GM19324 (cell line): ENCODE measurements around the gene RAB20.
"Not testable (repeated sequence)": the region's sequence is repeated elsewhere in the genome, so short reads cannot be mapped to it uniquely, and the experiment has no call there.

Experiments
- ATAC-seq: cut with Tn5 transposase; IDR thresholded peaks from one replicate; pipeline ENCODE4 v1.9.1; 2021; ENCODE audit warnings: mild to moderate bottlenecking, moderate library complexity; ENCODE audit not compliant: unreplicated experiment, low FRiP score

Gene RAB20

DNA sequence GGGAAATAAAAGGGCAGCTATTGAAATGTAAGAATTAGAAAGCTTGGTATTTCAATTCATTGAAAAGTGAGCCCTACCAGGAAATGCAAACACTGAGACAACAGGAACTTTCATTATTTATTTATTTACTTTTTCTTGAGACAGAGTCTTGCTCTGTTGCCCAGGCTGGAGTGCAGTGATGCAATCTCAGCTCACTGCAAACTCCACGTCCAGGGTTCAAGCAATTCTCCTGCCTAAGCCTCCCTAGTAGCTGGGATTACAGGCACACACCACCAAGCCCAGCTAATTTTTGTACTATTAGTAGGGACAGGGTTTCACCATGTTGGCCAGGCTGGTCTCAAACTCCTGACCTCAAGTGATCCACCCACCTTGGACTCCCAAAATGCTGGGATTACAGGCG, 29.3 kb downstream of the RAB20 start:
- not testable (repeated sequence) for ATAC-seq

DNA sequence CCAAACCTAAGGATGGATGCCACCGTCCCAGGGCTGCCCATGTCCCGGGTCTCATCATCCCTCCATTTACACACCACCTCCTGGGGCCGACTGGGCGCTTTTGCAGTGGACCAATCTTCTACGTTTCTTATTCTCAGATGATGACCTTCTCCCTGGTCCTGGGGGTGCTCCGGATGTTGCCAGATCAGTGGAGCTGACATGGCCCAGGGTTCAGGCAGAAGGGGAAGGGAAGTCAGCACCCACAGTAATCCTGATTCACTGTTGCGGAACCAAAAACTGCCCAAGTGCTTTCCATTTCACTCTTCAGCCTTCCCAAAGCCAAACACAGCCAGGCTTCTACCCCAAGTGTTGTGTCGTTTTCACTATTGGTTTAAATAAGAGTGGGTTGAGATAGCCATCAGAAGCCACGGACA, 29.8 kb downstream of the RAB20 start:
- peak; percentile 64 for ATAC-seq

DNA sequence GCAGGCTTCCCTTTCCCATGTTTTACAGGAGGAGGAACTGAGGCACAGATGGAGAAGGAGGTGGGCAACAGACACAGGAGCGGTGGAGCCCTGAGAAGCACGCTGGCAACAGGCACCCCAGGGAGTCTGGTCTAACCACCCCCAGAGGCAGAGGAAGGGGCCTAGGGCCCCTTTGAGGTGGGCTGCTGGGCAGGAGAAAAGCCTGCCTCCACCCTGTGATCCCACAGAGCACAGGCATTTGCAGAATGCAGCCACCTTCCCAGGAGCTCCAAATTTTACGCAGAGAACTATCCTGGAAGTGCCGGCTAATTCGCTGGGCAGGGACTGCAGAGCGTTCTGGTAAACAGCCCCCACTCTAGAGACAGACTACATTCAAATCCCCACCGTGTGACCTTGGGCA, 30.4 kb downstream of the RAB20 start:
- ATAC-seq = no peak

- no peak for ATAC-seq
Measured at GRCh38 chr13:110529522-110530311, 31.8 kb downstream of the RAB20 start.

DNA sequence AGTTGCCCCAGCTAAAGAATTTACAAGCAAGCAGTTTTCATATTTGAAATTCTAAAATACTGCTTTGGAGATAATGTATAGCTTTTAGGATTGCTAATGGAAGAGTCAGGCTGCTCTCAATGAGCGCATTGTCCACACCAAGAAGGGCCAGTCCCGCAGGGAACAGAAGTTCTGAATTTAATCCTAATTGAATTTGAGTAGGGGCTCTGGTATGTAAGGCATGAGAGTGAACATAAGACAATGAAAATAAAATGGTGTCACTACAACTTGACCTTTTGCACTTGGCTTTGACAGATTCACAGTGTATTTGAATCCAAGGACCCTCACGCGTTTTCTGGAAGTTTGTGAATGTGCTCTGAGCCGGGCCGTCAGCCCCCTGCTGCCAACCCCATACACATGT, 32.6 kb downstream of the RAB20 start:
- no peak for ATAC-seq

GRCh38 chr13:110528371-110528770, 33.2 kb downstream of the RAB20 start:
- no peak for ATAC-seq

DNA sequence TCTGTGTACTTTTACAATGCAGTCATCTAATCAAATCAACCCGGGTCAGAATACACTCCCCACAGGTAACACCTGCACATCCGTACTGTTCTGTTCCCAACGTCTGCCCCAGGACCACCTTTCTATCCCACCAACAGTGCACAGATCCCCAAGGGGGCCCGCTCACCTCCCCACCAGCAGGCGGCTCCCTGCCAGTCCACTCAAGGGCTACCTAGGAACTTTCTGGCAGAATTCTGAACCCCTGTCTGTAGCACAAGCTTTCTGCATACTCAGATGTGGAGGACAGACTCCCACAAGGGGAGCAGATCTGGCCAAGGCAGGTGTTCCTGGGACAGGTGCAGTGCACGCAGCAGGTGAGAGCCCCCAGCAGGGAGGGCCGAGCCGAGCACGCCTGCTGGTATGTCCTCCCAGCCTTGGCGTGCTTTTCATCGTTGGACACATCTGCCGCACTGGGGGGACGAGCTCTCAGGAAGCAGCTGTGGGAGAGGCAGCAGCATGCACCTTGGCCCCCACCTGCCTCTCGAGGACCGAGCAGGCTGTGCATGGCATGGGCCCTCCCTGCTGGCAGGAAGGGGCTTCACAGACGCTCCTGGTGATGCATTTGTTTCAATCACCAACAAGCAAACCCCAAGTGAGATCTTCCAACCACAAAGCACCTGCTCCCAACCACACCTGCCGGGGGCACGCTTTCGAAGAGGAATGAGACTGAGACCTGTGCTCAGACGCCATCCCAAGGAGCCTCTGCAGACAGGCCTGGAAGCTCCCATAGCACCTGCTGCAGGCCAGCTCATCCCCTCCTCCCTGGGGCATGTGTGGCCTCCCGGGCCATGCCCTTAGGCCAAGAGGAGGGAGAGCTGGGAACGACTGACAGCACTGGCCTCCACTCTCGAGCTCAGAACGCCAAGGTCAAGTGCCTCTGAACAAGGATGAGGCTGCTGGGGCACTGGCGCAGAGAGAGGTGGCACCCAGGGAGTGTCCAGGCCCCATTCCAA, 35.9 kb downstream of the RAB20 start:
- peak; percentile 80 for ATAC-seq

- ATAC-seq = no peak
Measured at GRCh38 chr13:110524541-110525257, 36.8 kb downstream of the RAB20 start.

GRCh38 chr13:110523838-110524540, 37.5 kb downstream of the RAB20 start:
- ATAC-seq = no peak

GRCh38 chr13:110523180-110523579, 38.3 kb downstream of the RAB20 start:
- ATAC-seq = no peak

DNA sequence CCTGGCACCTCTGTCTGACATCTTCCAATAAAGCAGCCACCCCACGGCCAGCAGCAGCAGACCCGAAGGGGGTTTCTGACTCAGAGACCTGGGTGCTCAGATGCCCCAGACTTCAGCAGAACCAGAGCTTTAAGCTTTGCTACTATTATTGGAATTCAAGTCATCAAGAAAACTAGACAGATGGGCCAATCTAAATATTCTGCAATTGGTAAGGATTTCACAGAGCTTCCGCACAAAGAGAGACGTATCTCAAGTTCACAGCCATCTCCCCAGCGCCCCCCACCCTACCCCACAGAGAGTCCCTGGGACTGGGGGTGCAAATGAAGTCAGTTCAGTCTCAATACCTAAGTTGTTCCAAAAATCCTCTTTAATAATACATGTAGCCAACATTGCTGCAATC, 38.8 kb downstream of the RAB20 start:
- no peak for ATAC-seq

DNA sequence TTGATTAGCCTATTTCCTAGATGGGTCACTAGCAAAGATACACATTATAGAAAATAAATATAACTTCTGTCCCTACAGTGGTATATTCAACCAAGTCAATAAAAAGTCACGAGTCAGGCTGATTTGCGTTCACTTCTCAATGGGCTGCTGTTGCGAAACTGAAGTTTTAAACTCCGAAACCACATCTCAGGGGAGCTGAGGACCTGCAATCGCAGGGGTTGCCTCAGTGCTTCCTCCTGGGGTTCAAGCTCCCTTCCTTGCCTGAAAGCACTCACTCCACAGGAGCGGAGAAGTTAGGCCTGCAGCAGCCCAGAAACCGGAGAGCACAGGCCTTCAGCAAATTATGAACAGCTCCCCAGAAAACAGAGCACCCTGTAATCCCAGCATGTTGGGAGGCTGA, 39.6 kb downstream of the RAB20 start:
- no peak for ATAC-seq

DNA sequence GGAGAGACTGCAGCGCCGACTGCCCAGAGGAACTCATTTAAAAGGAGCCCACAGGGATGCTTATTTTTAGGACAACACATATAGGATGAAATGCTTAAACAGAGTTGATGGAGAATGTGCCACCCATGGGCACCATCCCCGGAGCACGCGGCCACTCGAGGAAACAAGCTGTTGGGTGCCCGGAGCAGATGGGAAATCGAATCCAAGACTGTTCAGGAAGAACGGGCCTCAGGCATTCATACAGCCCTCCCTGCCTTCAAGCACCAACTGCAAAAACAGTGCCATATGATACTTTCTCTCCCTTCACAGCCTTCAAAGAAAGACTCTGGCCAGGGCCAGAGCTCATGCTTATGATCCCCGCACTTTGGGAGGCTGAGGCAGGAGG, 40.2 kb downstream of the RAB20 start:
- ATAC-seq = no peak

- ATAC-seq = no peak
Measured at GRCh38 chr13:110520431-110521295, 40.9 kb downstream of the RAB20 start.

DNA sequence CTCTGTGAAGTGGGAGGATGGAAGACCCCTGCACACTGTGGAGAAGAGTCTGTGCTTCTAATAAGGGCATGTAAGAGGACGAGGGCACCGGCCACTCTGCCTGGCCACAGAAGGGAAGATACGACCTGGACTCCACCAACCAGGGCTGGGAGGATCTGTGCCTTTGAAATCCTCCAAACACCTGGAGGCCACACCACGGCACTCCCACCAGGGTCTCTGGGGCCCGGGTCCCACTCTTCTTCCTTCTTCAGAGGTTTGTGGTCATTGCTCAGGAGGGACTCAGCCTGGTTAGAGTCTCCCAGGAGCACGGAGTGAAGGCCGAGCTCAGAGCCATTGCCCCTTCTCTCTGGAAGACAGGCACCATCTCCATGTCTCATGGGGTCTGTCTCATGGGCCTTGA, 42.0 kb downstream of the RAB20 start:
- no peak for ATAC-seq

DNA sequence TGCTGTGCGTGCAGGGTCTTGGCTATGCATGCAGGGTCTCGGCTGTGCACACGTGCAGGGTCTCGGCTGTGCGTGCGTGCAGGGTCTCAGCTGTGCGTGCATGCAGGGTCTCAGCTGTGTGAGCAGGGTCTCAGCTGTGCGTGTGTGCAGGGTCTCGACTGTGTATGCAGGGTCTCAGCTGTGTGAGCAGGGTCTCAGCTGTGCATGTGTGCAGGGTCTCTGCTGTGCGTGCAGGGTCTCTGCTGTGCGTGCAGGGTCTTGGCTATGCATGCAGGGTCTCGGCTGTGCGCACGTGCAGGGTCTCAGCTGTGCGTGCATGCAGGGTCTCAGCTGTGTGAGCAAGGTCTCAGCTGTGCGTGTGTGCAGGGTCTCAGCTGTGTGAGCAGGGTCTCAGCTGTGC, 42.5 kb downstream of the RAB20 start:
- no peak for ATAC-seq

GRCh38 chr13:110518571-110518970, 43.0 kb downstream of the RAB20 start:
- ATAC-seq = no peak

- ATAC-seq = no peak
Measured at GRCh38 chr13:110518226-110518525, 43.3 kb downstream of the RAB20 start.

- ATAC-seq = no peak
Measured at GRCh38 chr13:110517505-110518225, 43.9 kb downstream of the RAB20 start.
